A172 (cell line): ENCODE data around the gene CDC42BPA. TPM values are rescaled to one million over a fixed set of nuclear protein-coding genes. Genes with fewer than 3 reads are reported as not detected.
"Not testable (repeated sequence)": the region's sequence is repeated elsewhere in the genome, so short reads cannot be mapped to it uniquely, and the experiment has no call there.

ENCODE experiments used
- DNase-seq: peaks from one replicate; pipeline ENCODE4 v3.0.0-alpha.2; 2015; ENCODE audit warnings: low spot score
- total RNA-seq: library from RNA; depleted of rRNA; stranded (reverse); fragments of >200 nt; shearing (Covaris generic); gene quantifications from 2 replicates; pipeline ENCODE4 v1.2.3, GENCODE V29; 2014

The CDC42BPA gene
- total RNA-seq, 1 experiment from 2014 or later: 36.9 TPM

DNA sequence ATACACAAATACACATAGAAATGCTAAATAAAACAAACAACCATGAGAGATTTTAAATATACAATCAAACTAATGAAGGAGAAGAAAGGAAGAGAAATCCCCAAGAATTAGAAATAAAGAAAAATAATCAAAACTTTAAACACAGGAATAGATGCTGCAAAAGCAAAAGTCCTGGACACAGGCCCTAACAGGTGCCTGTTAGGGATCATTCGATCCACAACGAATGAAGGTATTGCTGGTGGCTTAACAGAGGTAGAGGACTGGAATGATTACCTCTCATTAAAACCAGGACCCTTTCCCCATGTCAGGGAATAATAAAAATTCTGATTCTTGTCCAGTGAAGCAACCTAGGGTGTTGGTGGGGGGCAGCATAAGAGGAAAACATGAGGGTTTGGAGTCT lies 56.8 kb downstream of the CDC42BPA start:
- no peak for DNase-seq

- no peak for DNase-seq
Measured at GRCh38 chr1:227260433-227260832, 57.9 kb downstream of the CDC42BPA start.

DNA sequence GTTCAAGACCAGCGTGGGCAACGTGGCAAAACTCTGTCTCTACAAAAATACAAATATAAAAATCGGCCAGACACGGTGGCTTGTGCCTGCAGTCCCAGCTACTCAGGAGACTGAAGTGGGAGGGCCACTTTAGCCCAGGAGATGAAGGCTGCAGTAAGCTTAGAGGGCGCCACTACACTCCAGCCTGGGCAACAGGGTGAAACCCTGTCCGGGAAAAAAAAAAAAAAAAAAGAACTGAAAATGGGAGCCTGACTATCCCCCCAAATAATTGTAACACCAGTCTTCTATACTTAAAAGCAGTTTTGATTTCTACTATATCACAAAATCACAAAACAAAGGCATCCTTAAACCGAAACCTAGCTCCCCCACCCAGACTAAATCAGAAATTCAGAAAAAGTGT lies 60.3 kb downstream of the CDC42BPA start:
- no peak for DNase-seq

- DNase-seq: no peak
Measured at GRCh38 chr1:227255086-227255732, 63.1 kb downstream of the CDC42BPA start.

DNA sequence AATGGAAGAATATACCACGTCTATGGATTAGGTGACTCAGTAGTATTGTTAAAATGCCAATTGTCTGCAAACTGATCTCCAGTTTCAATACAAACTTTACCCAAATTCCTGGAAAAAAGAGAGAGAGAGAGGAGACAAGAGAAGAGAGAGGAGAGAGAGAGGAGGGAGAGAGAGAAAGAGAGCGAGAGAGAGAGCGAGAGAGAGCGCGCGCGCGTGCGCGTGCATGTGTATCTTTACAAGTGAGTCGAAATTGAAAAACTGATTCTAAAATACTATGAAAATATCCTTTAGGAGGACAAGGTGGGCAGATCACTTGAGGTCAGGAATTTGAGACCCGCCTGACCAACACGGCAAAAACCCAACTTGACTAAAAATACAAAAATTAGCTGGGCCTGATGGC lies 65.2 kb downstream of the CDC42BPA start:
- no peak for DNase-seq

DNA sequence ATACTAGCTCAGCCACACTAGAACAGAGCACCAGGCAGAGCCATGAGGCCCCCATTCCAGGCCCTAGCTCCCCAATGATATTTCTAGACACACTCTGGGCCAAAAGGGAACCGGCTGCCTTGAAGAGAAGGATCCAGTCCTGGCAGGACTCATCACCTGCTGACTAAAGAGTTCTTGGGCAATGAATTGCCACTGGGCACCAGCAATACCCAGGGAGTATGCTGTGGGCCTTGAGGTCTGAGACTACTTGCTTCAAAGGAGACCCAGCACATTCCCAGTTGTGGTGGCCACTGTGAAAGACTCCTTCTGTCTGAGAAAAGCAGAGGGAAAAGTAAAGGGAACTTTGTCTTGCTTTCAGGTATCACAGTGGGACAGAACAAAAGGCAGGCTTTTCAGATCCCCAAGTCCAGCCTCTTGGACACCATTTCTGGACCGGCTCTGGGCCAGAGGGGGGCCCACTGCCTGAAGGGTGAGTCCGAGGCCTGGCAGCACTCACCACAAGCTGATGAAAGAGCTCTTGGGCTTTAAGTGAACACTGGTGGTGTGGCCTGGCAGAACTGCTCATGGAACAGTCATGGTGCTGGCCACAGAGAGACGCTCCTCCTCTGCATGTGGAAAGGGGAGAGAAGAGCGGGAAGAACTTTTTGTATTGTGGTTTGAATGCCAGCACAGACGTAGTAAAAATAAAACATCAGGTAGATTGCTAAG lies 72.5 kb downstream of the CDC42BPA start:
- DNase-seq: no peak

DNA sequence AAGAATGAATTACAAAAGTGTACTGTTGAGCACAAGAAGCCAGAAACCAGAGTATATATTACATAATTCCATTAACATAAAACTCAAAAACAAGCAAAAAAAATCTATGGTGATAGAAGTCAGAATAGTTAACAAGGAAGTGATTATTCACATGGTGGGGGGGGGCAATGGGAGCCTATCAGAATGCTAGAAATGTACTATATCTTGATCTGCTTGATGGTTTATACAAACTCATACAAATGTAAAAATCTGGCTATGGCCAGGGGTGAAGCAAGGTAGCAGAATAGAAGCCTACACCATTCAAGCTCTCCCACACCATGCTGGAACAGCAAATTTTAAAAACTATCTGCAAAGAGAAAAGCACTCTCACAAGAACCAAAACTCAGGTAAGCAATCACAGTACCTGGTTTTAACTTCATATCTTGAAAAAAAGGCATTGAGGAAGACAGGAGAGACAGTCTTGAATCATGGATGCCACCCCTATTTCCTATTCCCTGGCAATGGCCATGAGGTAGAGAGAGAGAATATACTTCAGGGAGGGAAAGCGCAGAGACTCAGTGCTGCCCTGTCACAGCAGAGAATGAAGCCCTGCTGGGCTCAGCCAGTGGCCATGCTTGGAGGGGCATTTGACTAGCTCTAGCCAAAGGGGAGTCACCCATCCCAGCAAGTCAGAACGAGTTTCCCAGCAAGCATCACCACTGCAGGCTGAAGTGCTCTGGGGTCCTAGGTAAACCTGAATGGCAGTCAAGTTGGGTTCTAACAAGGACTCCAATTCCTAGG lies 73.8 kb downstream of the CDC42BPA start:
- no peak for DNase-seq

DNA sequence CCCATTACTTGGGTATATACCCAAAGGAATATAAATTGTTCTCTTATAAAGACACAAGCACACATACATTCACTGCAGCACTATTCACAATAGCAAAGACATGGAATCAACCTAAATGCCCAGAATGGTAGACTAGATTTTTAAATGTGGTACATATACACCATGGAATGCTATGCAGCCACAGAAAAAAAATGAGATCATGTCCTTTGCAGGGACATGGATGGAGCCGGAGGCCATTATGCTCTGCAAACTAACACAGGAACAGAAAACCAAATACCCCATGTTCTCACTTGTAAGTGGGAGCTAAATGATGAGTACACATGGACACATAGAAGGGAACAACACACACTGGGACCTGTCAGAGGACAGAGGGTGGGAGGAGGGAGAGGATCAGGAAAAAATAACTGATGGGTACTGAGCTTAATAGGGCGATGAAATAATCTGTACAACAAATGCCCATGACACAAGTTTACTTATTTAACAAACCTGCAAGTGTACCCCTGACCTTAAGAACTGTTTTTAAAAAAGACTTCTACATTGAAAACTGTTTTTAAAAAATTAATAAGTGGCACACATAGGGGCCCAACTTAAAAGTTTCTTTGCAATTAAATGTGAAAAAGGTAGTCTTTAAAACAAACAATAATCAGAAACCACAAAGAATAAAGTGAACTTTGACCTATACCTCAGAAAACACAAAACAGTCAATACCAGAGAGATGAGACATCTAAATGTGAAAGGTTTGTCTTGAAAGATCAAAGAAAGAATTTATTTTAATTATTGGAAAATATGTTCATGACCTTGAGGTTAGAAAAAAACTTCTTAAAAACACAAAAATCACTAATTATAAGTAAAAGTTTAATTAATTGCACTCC lies 75.2 kb downstream of the CDC42BPA start:
- no peak for DNase-seq

GRCh38 chr1:227240983-227241382 lies 77.3 kb downstream of the CDC42BPA start:
- no peak for DNase-seq

- DNase-seq: peak; percentile 73
Measured at GRCh38 chr1:227234998-227235405, 83.3 kb downstream of the CDC42BPA start.

DNA sequence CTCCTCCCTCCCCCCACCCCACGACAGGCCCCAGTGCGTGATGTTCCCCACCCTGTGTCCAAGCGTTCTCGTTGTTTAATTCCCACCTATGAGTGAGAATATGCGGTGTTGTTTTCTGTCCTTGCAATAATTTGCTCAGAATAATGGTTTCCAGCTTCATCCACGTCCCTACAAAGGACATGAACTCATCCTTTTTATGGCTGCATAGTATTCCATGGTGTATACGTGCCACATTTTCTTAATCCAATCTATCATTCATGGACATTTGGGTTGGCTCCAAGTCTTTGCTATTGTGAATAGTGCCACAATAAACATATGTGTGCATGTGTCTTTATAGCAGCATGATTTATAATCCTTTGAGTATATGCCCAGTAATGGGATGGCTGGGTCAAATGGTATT lies 87.2 kb downstream of the CDC42BPA start:
- not testable (repeated sequence) for DNase-seq

GRCh38 chr1:227228201-227228600 lies 90.1 kb downstream of the CDC42BPA start:
- DNase-seq: no peak

DNA sequence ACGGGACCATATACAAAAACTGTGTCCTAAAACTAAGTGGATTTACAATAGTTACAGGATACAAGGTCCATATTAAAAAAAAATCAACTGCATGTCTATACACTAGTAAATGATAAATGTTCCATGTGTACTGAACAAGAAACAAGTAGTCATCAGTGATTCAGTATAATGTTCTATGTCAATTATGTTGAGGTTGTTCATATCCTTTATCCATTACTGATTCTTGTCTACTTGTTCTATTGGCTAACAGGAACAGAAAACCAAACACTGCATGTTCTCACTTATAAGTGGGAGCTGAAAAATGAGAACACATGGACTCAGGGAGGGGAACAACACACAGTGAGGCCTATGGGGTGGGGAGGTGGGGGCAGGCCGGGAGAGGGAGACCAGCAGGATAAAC lies 90.5 kb downstream of the CDC42BPA start:
- DNase-seq: no peak

- peak; percentile 48 for DNase-seq
Measured at GRCh38 chr1:227225715-227226346, 92.5 kb downstream of the CDC42BPA start.

DNA sequence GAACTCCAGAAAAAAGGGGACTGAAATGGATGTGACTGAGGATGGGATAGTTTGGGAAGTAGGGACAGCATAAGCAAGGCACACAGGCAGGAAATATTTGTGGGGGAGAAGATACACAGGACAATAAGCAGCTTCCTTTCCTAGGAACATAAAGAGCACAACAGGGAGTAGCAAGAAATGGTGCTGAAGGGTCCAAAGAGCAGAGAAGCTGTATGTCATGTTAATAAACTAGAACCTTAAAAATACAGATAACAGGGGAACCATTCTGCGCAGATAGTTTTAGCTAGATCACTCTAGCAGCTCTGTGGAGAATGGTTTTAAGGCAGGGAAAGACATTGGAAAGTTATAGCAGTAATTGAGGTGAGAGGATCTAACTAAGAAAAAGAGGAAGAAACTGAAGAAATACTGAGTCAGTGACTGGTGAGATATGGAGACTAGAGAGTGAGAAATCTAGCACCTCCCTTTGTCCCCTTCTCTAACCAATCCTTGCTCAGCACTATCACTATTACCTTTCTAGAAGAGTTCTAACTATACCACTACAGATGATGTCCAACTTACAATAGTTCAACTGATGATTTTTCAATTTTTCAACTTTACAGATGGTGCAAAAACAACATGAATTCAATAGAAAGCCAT lies 95.0 kb downstream of the CDC42BPA start:
- DNase-seq: no peak

DNA sequence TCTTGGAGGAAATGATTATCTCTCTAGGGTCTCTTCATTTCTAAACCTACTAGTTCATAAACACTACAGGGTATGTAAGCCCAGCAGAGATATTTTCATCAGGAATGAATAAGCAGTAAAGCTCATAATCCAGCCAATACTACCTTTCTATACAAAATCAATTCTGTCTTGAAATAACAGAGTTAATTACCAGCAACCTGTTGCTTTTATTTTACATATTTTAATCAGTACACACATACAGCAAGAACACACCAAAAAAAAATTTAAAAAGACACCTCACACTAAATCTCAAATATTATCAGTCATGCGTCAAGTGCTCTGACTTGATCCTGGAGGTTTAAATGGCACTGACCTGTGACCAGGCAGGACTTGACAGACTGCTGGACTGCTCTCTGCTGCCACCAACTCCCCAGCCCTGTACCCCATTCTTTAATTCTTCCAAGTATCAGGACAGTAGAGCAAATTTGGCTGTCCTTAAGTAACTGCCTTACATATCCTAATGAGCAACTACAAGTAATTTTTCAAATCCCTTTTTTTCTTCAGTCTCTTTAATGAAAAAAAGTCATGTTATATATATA lies 98.5 kb downstream of the CDC42BPA start:
- DNase-seq: no peak

DNA sequence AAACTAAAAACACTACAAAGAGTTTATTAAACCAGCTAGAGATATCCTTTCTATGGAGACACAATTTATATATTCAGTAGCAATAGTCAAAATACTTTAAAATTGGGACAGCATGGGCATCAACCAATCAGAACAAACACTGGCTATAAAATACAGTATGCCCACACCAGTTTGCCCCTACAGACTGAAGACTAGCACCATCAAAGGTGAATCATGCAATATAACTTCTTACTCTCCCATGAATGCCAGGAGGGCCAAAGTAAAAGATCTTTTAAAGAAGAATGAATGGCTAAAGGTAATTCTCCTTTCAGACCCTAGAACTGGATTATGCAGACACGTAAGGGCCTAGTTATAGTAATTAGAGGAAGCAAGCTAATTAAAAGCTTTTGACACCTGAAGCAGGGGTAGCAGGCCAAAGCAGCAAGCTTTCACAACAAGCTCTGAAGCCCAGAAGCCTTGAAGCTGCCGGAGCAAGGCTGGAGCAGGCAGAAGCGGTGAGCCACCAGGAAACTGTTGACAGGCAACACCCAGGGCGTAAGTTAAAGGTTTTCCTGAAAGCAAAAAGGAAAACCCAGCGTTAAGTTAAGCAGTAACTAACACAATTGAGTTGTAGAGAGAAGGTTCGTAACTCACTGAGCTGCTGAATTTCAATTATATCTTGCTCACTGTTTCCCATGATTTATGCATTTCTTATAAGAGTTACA lies 99.3 kb downstream of the CDC42BPA start:
- no peak for DNase-seq

GRCh38 chr1:227215863-227216510 lies 102.3 kb downstream of the CDC42BPA start:
- DNase-seq: no peak

DNA sequence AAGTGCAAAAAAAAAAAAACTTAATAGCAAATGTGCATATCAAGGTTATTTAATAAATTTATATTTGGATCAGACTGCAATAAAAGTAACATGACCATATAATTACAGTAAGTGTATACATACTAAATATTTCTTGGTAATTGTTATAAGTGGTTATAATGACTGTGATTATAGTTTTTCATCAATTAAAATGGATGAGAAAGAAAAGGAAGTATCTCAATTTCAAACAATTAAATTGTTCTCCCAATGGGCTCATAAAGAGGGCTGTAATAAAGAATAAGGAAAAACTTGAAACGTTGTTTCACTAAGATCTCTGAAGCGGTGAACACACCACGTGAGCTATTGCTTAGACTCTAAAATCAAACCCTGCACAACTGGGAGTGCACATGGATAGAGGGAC lies 104.1 kb downstream of the CDC42BPA start:
- no peak for DNase-seq
